ENCODE data around the gene GUCA1C. TPM values are rescaled to one million over a fixed set of nuclear protein-coding genes. Genes with fewer than 3 reads are reported as not detected.

GUCA1C gene
- total RNA-seq, 1 experiment from 2014 or later, result not detected

DNA sequence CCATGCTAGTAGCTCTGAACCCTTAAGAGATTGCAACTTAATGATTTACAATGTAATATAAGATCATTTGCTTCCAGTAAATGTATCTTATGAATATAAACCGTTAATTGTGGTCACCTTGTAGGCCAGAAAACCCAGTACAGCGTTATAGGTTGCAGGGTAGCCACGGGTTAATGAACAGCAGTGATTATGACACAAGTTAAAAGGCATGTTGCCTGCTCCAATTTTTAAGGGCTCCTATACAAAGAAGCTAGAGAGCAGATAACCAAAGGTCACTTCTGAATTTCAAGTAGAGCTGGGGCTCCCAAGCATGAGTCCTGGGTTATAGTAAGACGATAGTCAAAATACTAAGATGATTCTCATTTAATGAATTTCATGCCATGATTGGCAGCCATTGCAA lies 13.5 kb downstream of the GUCA1C start:
- ATAC-seq, result no peak
- POLR2A ChIA-PET, result no interaction called here
- H3K9me3 Mint-ChIP-seq, result no peaks in the 10 kb centered on the region

DNA sequence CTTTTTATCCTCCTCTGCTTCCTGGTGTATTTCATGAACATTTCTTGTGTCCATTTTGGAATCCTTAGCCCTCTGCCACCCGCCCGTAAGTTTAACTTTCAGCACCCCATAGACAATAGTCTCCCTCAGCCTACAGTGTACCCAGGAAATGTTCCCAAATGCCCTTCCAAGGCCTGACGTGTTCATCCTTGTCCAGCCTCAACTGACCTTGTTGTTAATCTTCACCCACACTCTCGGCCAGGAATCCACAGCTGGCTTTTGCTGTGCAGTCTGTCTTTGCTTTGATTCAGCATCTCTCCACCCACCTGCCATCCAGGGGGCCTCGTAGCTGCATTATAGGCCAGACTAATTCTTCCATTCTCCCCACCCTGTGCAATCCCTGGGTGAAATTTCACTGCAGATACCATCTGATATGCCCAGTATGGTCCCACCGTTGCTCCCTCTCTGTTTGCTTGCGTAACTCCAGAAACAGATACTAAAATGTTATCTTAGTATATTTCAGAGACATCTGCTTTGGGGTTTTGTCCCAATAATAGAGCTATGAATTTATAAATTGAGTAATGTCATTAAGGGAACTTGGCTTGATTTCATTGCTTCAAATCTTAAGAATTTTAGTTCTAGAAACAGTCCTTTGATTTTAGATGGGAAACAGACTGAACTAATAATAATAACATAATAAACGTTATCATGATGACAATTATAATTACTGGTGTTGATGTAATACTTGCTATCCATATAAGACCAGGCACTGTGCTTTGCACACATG lies 16.6 kb downstream of the GUCA1C start:
- POLR2A ChIA-PET, result no interaction called here
- no peak for ATAC-seq
- peaks cover 7% of the 10 kb centered on the region for H3K9me3 Mint-ChIP-seq
- TF ChIP-seq, protein P1, sequence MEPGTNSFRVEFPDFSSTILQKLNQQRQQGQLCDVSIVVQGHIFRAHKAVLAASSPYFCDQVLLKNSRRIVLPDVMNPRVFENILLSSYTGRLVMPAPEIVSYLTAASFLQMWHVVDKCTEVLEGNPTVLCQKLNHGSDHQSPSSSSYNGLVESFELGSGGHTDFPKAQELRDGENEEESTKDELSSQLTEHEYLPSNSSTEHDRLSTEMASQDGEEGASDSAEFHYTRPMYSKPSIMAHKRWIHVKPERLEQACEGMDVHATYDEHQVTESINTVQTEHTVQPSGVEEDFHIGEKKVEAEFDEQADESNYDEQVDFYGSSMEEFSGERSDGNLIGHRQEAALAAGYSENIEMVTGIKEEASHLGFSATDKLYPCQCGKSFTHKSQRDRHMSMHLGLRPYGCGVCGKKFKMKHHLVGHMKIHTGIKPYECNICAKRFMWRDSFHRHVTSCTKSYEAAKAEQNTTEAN (CRISPR knock-in tag; IDR thresholded peaks at IDR 0.05), result no peak
- TF ChIP-seq SP1 (CRISPR knock-in tag; conservative IDR thresholded peaks at IDR 0.05) (no peak), GRHL2 (CRISPR knock-in tag; IDR thresholded peaks at IDR 0.05; ENCODE audit: insufficient replicate concordance, severe bottlenecking) (no peak)
- no peak overlapping the region for H3K4me3 Mint-ChIP-seq
- H3K27me3 Mint-ChIP-seq (ENCODE audit: low read depth), result no peaks in the 10 kb centered on the region
- no peak for DNase-seq (ENCODE audit: low spot score)
- H3K4me1 Mint-ChIP-seq, result no peaks in the 10 kb centered on the region
- CTCF ChIA-PET, result no interaction called here
- H3K36me3 Mint-ChIP-seq, result no peaks in the 10 kb centered on the region
- H3K27ac Mint-ChIP-seq, result no peak overlapping the region

More for the DNA sequence above, 13.5 kb downstream of the GUCA1C start:
- H3K4me1 Mint-ChIP-seq, result no peaks in the 10 kb centered on the region
- TF ChIP-seq, protein P2, sequence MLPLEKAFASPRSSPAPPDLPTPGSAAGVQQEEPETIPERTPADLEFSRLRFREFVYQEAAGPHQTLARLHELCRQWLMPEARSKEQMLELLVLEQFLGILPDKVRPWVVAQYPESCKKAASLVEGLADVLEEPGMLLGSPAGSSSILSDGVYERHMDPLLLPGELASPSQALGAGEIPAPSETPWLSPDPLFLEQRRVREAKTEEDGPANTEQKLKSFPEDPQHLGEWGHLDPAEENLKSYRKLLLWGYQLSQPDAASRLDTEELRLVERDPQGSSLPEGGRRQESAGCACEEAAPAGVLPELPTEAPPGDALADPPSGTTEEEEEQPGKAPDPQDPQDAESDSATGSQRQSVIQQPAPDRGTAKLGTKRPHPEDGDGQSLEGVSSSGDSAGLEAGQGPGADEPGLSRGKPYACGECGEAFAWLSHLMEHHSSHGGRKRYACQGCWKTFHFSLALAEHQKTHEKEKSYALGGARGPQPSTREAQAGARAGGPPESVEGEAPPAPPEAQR (CRISPR knock-in tag; IDR thresholded peaks at IDR 0.05), result no peak
- TF ChIP-seq NR3C1 (CRISPR knock-in tag; conservative IDR thresholded peaks at IDR 0.05; ENCODE audit: low read depth), result no peak
- TF ChIP-seq GABPB1 (CRISPR knock-in tag; IDR thresholded peaks at IDR 0.05), result no peak
- TF ChIP-seq, protein P3, sequence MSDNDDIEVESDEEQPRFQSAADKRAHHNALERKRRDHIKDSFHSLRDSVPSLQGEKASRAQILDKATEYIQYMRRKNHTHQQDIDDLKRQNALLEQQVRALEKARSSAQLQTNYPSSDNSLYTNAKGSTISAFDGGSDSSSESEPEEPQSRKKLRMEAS (CRISPR knock-in tag; IDR thresholded peaks at IDR 0.05), result no peak
- TF ChIP-seq, protein P4, sequence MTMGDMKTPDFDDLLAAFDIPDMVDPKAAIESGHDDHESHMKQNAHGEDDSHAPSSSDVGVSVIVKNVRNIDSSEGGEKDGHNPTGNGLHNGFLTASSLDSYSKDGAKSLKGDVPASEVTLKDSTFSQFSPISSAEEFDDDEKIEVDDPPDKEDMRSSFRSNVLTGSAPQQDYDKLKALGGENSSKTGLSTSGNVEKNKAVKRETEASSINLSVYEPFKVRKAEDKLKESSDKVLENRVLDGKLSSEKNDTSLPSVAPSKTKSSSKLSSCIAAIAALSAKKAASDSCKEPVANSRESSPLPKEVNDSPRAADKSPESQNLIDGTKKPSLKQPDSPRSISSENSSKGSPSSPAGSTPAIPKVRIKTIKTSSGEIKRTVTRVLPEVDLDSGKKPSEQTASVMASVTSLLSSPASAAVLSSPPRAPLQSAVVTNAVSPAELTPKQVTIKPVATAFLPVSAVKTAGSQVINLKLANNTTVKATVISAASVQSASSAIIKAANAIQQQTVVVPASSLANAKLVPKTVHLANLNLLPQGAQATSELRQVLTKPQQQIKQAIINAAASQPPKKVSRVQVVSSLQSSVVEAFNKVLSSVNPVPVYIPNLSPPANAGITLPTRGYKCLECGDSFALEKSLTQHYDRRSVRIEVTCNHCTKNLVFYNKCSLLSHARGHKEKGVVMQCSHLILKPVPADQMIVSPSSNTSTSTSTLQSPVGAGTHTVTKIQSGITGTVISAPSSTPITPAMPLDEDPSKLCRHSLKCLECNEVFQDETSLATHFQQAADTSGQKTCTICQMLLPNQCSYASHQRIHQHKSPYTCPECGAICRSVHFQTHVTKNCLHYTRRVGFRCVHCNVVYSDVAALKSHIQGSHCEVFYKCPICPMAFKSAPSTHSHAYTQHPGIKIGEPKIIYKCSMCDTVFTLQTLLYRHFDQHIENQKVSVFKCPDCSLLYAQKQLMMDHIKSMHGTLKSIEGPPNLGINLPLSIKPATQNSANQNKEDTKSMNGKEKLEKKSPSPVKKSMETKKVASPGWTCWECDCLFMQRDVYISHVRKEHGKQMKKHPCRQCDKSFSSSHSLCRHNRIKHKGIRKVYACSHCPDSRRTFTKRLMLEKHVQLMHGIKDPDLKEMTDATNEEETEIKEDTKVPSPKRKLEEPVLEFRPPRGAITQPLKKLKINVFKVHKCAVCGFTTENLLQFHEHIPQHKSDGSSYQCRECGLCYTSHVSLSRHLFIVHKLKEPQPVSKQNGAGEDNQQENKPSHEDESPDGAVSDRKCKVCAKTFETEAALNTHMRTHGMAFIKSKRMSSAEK (CRISPR knock-in tag; IDR thresholded peaks at IDR 0.05; ENCODE audit: borderline replicate concordance), result no peak
- TF ChIP-seq ZNF121 (CRISPR knock-in tag; IDR thresholded peaks at IDR 0.05), result no peak
- TF ChIP-seq, protein P5, sequence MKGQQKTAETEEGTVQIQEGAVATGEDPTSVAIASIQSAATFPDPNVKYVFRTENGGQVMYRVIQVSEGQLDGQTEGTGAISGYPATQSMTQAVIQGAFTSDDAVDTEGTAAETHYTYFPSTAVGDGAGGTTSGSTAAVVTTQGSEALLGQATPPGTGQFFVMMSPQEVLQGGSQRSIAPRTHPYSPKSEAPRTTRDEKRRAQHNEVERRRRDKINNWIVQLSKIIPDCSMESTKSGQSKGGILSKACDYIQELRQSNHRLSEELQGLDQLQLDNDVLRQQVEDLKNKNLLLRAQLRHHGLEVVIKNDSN (CRISPR knock-in tag; IDR thresholded peaks at IDR 0.05), result no peak
- TF ChIP-seq SOX15 (CRISPR knock-in tag; IDR thresholded peaks at IDR 0.05), result no peak
- TF ChIP-seq, protein P6, sequence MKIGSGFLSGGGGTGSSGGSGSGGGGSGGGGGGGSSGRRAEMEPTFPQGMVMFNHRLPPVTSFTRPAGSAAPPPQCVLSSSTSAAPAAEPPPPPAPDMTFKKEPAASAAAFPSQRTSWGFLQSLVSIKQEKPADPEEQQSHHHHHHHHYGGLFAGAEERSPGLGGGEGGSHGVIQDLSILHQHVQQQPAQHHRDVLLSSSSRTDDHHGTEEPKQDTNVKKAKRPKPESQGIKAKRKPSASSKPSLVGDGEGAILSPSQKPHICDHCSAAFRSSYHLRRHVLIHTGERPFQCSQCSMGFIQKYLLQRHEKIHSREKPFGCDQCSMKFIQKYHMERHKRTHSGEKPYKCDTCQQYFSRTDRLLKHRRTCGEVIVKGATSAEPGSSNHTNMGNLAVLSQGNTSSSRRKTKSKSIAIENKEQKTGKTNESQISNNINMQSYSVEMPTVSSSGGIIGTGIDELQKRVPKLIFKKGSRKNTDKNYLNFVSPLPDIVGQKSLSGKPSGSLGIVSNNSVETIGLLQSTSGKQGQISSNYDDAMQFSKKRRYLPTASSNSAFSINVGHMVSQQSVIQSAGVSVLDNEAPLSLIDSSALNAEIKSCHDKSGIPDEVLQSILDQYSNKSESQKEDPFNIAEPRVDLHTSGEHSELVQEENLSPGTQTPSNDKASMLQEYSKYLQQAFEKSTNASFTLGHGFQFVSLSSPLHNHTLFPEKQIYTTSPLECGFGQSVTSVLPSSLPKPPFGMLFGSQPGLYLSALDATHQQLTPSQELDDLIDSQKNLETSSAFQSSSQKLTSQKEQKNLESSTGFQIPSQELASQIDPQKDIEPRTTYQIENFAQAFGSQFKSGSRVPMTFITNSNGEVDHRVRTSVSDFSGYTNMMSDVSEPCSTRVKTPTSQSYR (CRISPR knock-in tag; IDR thresholded peaks at IDR 0.05), result no peak
- no peak for TF ChIP-seq ZNF219 (CRISPR knock-in tag; IDR thresholded peaks at IDR 0.05; ENCODE audit: borderline replicate concordance)
- TF ChIP-seq HMGA2 (CRISPR knock-in tag; IDR thresholded peaks at IDR 0.05), result no peak
- H3K27ac Mint-ChIP-seq, result no peak overlapping the region
- H3K27me3 Mint-ChIP-seq (ENCODE audit: low read depth), result no peaks in the 10 kb centered on the region
- H3K4me3 Mint-ChIP-seq, result no peak overlapping the region
- no peaks in the 10 kb centered on the region for H3K36me3 Mint-ChIP-seq
- no peak for DNase-seq (ENCODE audit: low spot score)
- CTCF ChIA-PET, result no interaction called here

Data from WTC11 (cell line).